HG03139 (cell line): ENCODE data around the gene MYD88.

ENCODE experiments used
- ATAC-seq: cut with Tn5 transposase; IDR thresholded peaks from one replicate; pipeline ENCODE4 v1.9.1; 2021; ENCODE audit not compliant: unreplicated experiment

MYD88 gene

DNA sequence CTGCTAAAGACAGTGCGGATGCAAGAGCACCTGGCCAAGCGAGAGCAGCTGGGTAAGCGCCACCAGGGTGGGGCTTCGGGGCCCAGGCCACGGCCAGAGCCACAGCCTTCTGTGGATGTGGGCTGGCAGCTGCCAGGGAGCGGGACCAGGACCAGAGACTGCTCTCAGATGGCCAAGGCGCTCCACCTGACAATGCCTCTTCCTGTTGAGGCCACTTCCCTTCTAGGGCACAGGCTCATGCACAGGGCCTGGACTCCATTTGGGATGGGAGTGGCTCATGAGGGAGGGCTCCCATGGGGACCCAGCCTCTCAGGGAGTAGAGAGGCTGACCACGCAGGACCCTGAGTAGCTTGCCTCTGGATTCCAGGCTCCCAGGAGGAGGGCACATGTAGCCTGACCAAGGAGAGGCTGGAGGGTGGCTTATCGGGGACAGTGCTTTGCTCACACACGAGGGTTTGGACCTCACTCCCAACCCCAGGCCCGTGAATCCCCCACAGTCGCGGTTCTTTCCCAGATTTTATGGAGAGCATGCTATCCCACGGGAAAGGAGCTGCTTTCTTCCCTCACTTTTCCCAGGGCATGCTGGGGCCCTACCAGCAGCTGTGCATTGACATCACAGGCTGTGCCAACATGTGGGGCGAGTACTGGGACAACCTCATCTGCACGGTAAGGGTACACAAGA is 26.6 kb upstream of the MYD88 start:
- no peak for ATAC-seq

DNA sequence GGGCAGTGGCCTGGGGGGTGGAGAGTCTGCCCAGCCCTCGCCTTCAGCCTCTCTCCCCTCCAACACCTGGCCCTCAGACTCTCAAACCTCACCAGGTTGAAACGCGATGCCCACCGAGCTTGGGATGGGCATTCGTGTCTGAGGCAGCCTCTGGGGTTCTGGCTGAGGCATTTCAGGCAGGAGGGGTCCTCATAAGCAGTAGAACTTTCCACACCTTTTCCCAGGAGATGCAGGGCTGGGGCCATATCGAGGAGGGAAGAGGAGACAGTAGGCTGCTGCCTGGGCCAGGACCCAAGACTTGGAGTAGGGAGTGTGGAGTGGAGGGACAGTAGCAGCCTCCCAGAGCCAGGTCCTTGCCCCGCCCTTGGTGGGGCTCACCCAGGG is 26.1 kb upstream of the MYD88 start:
- no peak for ATAC-seq

DNA sequence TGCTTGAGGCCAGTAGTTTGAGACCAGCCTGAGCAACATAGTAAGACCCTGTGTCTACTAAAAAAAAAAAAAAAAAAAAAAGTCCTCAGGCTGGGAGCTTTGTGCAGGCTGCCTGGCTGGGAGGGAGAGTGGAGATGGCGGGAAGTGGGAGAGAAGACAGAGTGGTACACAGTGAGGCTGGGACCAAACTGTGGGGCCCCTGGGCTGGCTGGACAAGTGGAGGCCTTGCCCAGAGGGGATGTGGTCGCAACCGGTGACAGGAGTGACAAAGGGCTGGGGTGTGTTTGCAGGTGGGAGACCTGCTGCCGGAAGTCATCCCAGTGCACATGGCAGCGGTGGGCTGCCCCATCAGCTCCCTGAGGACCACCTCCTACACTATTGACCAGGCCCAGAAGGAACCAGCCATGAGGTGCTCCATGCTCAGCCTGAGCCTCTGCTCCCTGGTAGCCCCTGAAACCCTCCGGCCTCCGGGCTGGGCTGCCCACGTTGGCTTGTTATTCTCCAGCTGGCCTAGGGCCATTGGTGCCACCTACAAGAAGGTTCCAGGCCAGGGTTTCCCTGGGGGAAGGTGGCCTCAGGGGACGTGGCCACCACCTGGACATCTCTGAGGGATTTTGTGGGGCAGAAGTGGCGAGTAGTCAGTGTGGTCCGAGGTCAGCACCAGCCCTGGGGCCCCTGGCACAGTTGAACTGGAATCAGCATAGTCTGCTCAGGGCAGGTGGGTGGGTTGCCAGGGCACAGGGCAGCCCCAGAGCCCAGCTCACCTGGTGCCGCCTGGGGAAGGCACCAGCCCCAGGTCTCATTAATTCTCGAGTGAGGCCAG is 24.2 kb upstream of the MYD88 start:
- ATAC-seq = no peak

DNA sequence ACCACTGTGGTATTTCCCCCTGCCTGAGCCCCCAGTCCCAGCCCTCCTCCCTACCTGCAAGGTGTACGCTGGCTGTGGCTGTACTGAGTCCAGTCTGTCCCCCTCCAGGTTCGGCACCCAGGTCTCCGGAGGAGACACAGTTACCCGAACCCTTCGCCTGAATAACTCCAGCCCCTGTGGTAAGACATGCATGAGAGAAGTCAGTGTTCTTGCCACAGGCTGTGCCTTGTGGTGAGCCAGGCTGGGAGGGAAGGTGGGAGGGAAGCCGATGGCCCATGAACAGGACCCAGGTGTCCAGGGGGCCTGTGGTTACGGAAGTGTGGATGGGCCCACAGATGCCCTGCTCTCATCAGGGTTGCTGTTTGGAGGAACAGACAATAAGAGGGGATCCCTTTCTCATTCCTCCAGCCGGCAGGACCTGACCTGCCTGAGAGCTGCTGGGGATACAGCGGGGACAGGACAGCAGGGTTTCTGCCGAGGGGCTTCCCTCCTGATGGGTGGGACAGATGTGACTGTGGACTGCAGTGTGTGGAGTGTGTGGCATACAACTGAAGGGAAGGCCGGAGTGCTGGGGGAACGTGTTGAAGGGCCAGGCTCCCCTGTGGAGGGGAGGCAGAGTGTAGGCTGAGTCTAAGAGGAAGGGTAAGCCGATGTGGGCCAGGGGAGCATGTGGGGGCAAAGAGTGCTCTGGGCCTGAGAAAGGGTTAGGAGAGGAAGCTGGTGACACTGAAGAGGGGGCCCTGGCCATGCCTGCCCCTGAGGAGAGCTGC is 23.4 kb upstream of the MYD88 start:
- ATAC-seq = no peak

DNA sequence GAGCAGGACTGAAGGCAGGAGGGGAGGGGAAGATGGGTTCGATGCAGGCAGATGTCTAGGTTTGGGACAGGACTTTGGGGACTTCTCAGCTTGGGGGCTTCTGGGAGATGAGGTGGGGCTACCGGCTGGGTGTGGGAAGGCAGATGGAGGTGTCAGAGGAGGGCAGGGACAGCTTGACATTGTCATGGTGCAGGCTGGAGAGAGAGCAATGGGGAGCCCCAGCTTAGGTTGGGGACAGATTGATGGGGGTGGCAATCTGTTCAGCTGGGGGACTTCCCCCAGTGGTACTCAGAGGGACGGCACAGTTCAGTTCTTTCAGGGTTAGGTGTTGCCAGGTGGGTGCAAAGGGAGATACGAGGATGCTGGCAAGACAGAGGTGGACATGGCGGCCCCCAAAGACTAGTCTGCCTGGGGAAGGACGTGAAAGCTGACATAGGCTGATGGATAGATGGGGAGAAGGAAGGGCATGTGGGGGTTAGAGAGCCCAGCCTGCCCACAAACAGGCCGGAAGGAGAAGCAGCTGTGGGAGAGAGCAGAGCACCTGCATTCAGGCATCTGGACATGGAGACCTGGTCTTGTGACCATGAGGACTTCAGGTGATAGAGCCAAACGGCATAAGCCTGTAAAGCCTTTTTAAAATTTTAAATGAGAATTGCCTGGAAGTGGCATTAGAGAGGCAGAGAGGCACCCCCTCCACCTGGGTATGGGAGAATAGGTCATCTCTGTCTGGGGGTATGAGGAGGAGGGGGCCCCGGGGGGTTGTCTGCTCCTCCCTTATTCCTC is 22.6 kb upstream of the MYD88 start:
- ATAC-seq = no peak

DNA sequence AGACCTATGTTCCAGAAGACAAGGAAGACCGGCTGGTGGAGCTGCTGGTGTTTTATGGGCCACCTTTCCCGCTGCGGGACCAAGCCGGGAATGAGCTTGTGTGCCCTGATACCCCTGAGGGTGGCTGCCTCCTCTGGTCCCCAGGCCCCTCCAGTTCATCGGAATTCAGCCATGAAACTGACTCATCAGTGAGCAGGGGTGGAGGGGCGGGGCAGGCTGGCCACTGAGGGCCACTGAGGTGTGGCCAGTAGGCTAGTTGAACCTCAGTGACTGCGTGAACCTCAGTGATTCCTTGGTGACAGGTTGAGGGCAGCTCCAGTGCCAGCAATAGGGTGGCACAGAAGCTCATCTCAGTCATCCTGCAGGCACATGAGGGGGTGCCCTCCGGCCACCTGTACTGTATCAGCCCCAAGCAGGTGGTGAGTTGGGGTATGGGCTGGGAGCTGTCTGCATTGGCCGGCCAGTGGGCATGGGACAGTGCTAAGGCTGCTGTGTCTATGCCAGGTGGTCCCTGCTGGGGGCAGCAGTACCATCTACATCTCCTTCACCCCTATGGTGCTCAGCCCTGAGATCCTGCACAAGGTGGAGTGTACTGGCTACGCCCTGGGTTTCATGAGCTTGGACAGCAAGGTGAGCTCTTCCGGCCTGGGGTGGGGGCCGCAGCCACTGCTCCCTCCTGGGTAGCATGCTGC is 21.8 kb upstream of the MYD88 start:
- no peak for ATAC-seq

DNA sequence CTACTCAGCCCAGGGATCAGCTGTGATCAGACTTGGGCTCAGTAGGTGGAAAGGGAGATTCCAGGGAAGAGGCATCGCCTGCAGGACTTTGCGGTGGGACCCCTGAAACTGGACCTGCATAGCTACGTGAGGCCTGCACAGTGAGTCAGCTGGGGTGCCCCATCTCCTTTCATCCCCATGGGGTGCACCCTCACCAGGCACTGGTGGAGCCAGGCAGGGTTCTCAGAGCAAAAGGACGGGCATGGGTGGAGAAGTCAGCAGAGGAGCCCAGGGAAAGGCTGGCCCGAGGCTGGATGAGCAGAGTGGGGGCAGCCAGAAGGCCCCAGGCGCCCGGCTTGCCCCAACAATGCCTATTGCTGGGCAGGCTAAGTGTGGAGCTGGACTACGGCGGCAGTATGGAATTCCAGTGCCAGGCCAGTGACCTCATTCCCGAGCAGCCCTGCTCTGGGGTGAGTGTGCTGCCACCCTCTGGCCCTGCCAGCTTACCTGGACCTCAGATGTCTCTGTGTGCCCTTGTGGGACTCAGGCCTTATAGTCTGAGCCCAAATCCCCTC is 21.2 kb upstream of the MYD88 start:
- ATAC-seq = no peak

DNA sequence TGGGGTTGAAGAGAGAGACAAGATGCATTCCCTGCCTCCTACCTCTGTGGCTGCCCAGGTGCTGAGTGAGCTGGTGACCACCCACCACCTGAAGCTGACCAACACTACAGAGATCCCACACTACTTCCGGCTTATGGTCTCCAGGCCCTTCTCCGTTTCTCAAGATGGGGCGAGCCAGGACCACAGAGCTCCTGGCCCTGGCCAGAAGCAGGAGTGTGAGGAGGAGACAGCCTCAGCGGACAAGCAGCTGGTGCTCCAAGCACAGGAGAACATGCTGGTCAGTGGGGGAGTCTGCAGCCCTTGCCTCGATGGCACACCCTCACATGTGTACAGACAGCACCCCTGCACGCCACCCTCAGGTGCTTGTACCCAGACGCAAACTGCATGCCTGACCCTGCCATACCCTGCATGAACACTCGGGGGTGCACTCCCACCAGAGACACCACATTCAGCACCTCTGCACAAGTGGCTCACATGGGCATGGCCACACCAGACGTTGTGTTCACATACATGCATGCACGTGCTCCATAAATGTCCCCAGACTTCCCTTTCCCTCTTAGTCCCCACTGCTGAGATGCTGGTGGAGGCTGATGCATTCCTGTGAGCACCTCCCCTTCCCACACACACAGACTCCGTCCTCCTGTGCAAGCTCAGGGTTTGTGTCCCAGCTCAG is 20.6 kb upstream of the MYD88 start:
- ATAC-seq = peak; percentile 53

DNA sequence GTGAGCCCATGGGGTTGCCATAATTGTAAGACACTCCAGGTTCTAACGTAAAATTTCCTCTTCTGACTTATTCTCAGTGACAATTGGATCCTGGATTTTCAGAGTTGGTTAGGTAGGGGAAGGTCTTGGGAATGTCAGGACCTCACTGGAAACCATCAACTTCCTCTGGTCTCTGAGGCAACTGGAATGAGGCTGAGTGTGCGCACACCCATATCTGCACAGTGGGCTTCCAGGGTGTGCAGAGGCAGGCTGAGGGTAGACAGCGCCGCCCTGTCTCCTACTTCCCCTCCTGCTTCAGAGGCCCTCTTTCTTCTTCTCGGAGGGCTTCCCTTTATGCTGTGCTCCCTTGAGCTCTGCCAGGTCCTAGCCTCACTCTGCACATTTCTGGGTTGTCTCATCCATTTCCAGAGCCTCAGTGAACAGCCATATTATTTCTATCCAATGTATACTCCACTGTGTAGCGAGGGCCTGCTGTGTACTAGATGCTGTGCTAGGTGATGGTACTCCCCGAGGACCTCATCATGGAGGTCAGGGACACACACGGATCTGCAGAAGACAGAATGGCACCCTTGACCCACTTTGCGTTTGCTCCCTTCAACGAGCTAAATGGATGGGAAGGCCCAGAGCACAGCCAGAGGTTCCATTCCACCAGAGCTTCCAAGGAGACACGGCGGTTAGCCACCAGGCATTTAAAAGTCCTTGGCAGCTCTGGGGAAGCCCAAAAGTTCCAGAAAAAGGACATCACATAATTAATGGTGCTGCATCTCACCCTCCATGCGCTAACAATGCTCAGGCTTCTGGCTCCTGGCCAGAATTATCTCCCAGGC is 19.8 kb upstream of the MYD88 start:
- ATAC-seq = no peak

DNA sequence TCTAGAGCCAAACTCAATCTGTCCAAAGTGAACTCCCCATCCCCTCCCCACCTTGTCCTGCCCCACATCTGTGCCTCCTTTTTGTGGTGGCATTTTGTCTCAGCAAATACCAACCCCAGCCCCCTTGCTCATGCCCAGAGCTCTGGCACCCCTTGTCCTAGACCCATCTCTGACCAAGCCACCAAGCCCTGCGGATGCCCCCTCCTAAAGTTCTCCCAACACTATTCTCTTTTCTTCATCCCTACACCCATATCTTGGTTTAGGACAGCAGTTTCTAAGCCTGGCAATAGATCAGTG is 19.3 kb upstream of the MYD88 start:
- no peak for ATAC-seq

DNA sequence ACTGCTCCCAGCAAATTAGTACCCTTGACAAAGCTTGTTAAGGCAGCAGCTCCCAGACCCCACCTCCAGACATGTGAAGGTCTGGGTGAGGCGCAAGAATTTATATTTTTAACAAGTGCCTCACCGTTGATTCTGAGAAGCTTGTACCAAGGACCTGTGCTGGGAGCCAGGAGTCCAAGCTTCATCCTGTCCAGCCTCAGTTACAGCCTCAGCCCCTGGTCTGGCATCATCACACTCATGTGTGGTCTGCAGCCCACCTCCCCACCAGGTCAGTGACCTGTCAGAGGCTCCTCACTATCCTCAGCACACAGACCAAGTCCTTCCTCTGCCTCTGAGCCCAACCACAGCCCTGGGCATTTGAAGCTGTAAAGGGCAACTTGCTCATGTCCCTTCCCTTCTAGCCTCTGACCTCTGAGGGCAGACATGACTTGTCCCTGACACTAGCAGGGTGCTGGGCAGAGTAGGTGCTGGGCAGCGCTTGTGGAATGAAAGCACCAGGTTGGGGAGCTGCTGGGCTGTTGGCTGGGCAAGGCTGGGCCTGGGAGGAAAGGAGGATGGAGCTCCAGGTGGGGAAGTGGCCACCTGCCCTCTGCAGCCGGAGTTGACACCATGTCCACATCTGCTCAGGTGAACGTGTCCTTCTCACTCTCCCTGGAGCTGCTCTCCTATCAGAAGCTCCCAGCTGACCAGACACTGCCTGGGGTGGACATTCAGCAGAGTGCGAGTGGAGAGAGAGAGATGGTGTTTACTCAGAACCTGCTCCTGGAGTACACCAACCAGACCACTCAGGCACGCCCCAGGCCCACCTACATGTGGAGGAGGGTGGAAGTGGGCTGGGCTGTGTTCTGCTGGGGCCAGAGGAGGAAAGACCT is 18.4 kb upstream of the MYD88 start:
- ATAC-seq = no peak

DNA sequence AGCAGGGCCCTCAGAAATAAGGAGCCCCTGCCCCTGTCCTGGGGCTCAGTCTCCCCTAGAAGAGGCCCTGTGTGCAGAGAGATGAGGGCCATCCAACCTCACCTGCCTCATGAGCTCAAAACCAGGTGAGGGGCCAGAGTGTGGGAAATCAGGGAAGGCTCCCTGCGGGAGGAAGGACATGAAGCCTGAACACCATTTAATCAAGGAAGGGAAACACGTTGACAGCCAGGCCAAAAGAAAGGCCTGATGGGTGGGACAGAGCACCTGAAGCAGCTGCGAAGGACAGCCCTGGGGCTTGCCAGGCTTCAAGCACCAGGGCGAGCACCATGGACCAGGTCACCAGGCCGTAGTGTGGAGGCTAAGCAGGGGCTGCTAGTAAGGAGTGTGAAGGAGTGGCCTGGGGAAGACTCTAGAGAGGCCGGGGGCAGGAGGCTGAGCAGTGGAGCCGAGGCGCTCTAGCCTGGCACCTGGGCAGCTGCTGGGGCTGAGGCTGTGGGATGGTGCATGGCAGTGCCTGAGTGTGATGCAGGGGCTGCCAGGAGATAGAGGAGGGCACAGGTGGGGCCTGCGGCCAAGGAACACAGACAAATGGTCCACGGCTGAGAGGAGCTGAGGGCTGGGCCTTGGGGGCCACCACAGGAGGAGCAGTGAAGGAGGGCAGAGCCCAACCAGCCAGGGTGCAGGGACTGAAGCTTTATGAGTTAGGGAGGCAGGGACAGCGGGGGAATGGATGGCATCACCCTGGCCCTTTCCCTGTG is 17.6 kb upstream of the MYD88 start:
- ATAC-seq = no peak

DNA sequence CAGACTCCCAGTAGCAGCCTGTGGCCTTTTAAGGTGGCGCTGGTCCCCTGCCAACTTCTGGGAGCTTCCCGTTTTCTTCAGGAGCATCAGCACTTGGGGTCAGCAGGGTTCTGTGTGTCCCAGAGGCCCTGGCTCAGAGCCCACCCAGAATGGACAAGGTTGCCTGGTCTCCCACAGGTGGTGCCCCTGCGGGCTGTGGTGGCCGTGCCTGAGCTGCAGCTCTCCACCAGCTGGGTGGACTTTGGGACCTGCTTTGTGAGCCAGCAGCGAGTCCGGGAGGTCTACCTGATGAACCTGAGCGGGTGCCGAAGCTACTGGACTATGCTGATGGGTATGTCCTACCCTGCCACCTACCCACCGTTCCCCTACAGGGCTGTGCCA is 17.0 kb upstream of the MYD88 start:
- ATAC-seq = no peak

DNA sequence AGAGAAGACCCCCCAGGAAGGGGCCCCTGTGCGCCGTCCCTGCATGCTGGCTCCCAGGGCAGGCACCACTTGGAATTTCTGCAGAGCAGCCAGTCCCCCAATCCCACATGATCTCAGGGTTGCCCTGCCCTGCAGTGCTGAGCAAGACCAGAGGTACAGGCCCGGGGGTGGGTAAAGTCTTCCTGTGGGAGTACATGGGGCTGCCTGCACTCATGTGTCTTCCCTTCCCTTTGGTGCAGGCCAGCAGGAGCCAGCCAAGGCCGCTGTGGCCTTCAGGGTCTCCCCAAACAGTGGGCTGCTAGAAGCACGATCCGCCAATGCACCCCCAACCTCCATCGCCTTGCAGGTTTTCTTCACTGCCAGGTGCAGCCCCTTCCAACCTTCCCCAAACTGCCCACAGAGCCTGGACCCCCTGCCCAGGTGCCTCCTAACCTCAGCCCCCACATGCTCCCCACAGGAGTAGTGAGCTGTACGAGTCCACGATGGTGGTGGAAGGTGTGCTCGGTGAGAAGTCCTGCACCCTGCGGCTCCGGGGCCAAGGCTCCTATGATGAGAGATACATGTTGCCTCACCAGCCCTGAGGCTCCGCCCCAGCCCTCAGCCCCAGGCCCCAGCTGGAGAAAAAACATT is 16.5 kb upstream of the MYD88 start:
- ATAC-seq = no peak

DNA sequence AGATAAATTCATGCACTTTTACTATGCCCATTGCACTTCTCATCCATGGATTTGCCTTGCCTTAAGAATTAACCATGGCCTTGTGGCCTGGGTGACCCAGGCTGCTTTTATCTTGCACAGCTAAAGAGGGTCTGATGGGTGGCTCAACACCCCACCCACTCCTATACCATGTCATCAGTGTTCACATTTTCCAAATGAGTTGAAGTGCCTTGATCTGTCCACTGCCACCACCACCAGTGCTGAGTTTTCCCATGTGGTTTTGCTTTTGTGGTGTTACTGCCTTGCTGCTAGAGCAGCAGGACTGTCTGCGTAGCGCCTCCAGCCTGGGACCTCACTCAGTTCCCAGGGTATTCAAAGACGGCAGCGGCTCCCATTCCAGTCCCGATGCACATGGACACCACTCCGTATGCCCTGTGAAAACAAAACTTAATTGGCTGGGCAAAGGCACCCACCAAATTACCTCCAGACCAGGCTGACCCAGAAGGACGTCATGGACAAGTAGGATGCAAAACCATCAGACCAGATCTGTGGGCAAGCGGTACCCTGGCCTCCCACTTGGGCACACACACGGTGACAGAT is 15.7 kb upstream of the MYD88 start:
- ATAC-seq = no peak

DNA sequence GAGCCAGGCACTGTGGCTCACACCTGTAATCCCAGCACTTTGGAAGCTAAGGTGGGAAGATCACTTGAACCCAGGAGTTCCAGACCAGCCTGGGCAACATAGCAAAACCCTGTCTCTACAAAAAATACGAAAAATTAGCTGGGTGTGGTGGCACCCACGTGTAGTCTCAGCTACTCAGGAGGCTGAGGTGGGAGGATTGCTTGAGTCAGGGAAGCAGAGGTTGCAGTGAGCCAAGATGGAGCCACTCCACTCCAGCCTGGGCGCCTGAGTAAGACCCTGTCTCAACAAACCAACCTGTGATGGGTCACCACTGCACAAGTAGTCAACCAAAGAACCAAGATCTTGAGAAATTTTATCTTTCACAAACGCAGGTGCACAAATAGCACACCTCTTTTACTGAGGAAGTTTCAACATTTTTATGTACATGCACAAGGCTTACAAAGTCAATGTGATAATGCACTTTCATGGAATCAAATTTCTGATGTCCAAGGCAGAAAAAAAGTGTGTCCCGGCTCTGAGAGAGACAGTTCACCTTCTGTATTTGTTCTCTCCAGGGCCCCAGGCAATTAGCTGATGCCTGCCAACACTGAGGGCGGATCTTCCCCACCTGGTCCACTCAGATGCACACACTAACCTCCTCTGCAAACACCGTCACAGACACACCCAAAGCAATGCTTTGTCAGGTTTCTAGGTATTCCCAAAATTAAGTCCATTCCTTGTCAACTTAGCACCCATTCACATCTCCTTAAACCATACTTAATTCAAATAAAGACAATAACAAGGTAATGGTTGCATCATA is 13.9 kb upstream of the MYD88 start:
- ATAC-seq = no peak
